Upper lobe of left lung (tissue), 4 donors: ENCODE data around the gene CHST1.

Source experiments
- EP300 ChIP-seq, 4 donors: sonication (generic); formaldehyde crosslinking; IDR thresholded peaks; one replicate each; pipeline ENCODE4 v1.5.1; 2017; ENCODE audit warnings: antibody characterized with exemption in 4 of 4, control low read depth in 2 of 4
- POLR2A ChIP-seq, 4 donors: fragments of 450-650 bp; IDR thresholded peaks; one replicate each; pipeline ENCODE4 v1.5.1; 2016 to 2017; ENCODE audit warnings: antibody characterized with exemption in 4 of 4, mild to moderate bottlenecking in 2 of 4
- POLR2AphosphoS5 ChIP-seq, 2 donors: sonication (generic); formaldehyde crosslinking; IDR thresholded peaks; one replicate each; pipeline ENCODE4 v1.5.1; 2017; ENCODE audit warnings: antibody characterized with exemption in 2 of 2
- TF ChIP-seq, protein P1 (sequence below), 6 experiments: fragments of 450-650 bp in 4 of 6; fragments of 200-600 bp in 2 of 6; sonication (generic) in 2 of 6; IDR thresholded peaks; one replicate each; pipeline ENCODE4 v1.5.1; 2016 to 2019; ENCODE audit warnings: antibody characterized with exemption in 6 of 6

DNA sequence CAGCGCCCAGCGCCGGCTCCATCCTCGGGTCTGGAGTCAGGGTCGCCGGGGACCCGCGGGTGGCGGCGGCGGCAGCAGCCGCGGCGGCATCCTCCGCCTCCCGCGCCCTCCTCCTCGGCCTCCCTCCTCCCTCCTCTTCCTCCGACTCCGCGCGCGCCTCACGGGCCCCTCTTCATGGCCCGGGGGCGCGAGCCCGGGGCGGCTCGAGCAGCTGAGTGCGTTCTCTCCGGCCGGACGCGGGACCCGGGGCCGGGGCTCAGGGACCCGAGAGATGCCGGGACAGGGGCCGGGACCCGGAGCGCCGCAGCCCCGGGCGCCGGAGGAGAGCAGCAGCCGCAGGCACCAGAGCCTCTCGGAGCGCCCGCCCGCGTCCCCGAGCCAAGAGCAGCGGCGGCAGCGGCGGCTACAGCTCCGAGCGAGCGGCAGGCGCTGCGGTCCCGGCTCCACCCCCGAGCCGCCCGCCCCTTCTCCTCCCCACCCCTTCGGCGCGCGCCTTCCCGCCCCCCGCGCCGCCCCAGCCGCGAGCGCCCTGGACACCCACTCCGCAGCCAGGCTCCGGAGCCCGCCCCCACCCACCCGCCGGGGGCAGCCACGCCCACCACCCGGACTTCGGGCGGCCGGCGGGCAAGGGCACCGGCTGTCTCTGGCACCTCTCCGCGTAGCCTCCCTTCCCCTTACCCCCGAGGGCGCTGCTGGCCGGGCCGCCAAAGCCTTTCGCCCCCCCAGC, at the start of gene CHST1:
- TF ChIP-seq, protein P1, sequence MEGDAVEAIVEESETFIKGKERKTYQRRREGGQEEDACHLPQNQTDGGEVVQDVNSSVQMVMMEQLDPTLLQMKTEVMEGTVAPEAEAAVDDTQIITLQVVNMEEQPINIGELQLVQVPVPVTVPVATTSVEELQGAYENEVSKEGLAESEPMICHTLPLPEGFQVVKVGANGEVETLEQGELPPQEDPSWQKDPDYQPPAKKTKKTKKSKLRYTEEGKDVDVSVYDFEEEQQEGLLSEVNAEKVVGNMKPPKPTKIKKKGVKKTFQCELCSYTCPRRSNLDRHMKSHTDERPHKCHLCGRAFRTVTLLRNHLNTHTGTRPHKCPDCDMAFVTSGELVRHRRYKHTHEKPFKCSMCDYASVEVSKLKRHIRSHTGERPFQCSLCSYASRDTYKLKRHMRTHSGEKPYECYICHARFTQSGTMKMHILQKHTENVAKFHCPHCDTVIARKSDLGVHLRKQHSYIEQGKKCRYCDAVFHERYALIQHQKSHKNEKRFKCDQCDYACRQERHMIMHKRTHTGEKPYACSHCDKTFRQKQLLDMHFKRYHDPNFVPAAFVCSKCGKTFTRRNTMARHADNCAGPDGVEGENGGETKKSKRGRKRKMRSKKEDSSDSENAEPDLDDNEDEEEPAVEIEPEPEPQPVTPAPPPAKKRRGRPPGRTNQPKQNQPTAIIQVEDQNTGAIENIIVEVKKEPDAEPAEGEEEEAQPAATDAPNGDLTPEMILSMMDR (IDR thresholded peaks at IDR 0.05) = no peak
- TF ChIP-seq POLR2A (IDR thresholded peaks at IDR 0.05) (no peak), EP300 (IDR thresholded peaks at IDR 0.05) (no peak), POLR2AphosphoS5 (IDR thresholded peaks at IDR 0.05) (no peak)
